ENCODE data around the gene SHANK1. TPM values are rescaled to one million over a fixed set of nuclear protein-coding genes. Genes with fewer than 3 reads are reported as not detected.

Gene SHANK1
- total and polyA plus RNA-seq, 2 experiments from 2014 or later, result 0.58 to 2.7 TPM

- Histone ChIP-seq H3K9ac (no peak overlapping the region), H3K4me2 (ENCODE audit: unreplicated experiment) (no peak overlapping the region), H2AFZ (no peak overlapping the region), H3K9me3 (ENCODE audit: low read depth) (no peaks in the 10 kb centered on the region), H4K20me1 (ENCODE audit: insufficient read depth) (no peaks in the 10 kb centered on the region), H3K9me2 (ENCODE audit: insufficient read depth) (no peaks in the 10 kb centered on the region), H3K36me3 (ENCODE audit: low read depth) (no peaks in the 10 kb centered on the region), H3K27ac (no peak overlapping the region), H3F3A (ENCODE audit: insufficient read depth) (no peaks in the 10 kb centered on the region), H3K27me3 (replicated peaks; ENCODE audit: insufficient read depth) (peaks cover 33% of the 10 kb centered on the region), H3K79me2 (ENCODE audit: insufficient read depth) (no peaks in the 10 kb centered on the region), H3K4me1 (ENCODE audit: insufficient read depth) (no peaks in the 10 kb centered on the region), H3K4me3 (no peak overlapping the region)
- DNase-seq, result no peak
- no peak for TF ChIP-seq EZH2 (IDR thresholded peaks at IDR 0.05; ENCODE audit: insufficient read depth, poor library complexity, severe bottlenecking)
- no peak for TF ChIP-seq EZH2phosphoT487 (IDR thresholded peaks at IDR 0.05; ENCODE audit: insufficient read depth, low read depth)
- WGBS, 2 experiments (ENCODE audit: low coverage in 1 of 2, low lambda C conversion rate in 2 of 2, missing lambda C conversion rate in 2 of 2), result 56 to 58% methylated on average over 18 of the region's 18 CpGs
- in situ Hi-C loops (cut with MboI), result no loop called here
These were observed 21.8 kb upstream of the SHANK1 start for GRCh38 chr19:50741179-50741933.

GRCh38 chr19:50739914-50740426 lies 20.4 kb upstream of the SHANK1 start:
- no peaks in the 10 kb centered on the region for H3K9me2 ChIP-seq (ENCODE audit: insufficient read depth)
- H3K36me3 ChIP-seq (ENCODE audit: low read depth), result no peaks in the 10 kb centered on the region
- no peaks in the 10 kb centered on the region for H3K79me2 ChIP-seq (ENCODE audit: insufficient read depth)
- no peak overlapping the region for H3K4me2 ChIP-seq (ENCODE audit: unreplicated experiment)
- no peak overlapping the region for H3K27ac ChIP-seq
- no peak overlapping the region for H2AFZ ChIP-seq
- H3K9me3 ChIP-seq (ENCODE audit: low read depth), result no peaks in the 10 kb centered on the region
- no peak overlapping the region for H3K4me3 ChIP-seq
- no peak overlapping the region for H3K9ac ChIP-seq
- no peak for TF ChIP-seq EZH2 (IDR thresholded peaks at IDR 0.05; ENCODE audit: insufficient read depth, poor library complexity, severe bottlenecking)
- no peak for TF ChIP-seq EZH2phosphoT487 (IDR thresholded peaks at IDR 0.05; ENCODE audit: insufficient read depth, low read depth)
- H3F3A ChIP-seq (ENCODE audit: insufficient read depth), result no peaks in the 10 kb centered on the region
- H3K4me1 ChIP-seq (ENCODE audit: insufficient read depth), result no peaks in the 10 kb centered on the region
- no peaks in the 10 kb centered on the region for H4K20me1 ChIP-seq (ENCODE audit: insufficient read depth)
- 20 to 23% methylated on average over 11 of the region's 11 CpGs for WGBS, 2 experiments (ENCODE audit: low coverage in 1 of 2, low lambda C conversion rate in 2 of 2, missing lambda C conversion rate in 2 of 2)
- H3K27me3 ChIP-seq (replicated peaks; ENCODE audit: insufficient read depth), result peaks cover 41% of the 10 kb centered on the region
- DNase-seq, result no peak
- in situ Hi-C loops (cut with MboI), result no loop called here

- TF ChIP-seq EZH2phosphoT487 (IDR thresholded peaks at IDR 0.05; ENCODE audit: insufficient read depth, low read depth) (no peak), EZH2 (IDR thresholded peaks at IDR 0.05; ENCODE audit: insufficient read depth, poor library complexity, severe bottlenecking) (no peak)
- in situ Hi-C loops (cut with MboI), result no loop called here
- no peak for DNase-seq
These were observed 19.7 kb upstream of the SHANK1 start for GRCh38 chr19:50739132-50739913.

GRCh38 chr19:50736338-50736737 lies 16.7 kb upstream of the SHANK1 start:
- H3K4me2 ChIP-seq (ENCODE audit: unreplicated experiment), result no peak overlapping the region
- H3K27ac ChIP-seq, result no peak overlapping the region
- TF ChIP-seq EZH2 (IDR thresholded peaks at IDR 0.05; ENCODE audit: insufficient read depth, poor library complexity, severe bottlenecking), result no peak
- no peak for TF ChIP-seq EZH2phosphoT487 (IDR thresholded peaks at IDR 0.05; ENCODE audit: insufficient read depth, low read depth)
- no peak overlapping the region for H3K9ac ChIP-seq
- no peaks in the 10 kb centered on the region for H3K36me3 ChIP-seq (ENCODE audit: low read depth)
- no peaks in the 10 kb centered on the region for H3K79me2 ChIP-seq (ENCODE audit: insufficient read depth)
- H3F3A ChIP-seq (ENCODE audit: insufficient read depth), result no peaks in the 10 kb centered on the region
- no peaks in the 10 kb centered on the region for H3K9me3 ChIP-seq (ENCODE audit: low read depth)
- no peaks in the 10 kb centered on the region for H4K20me1 ChIP-seq (ENCODE audit: insufficient read depth)
- H3K9me2 ChIP-seq (ENCODE audit: insufficient read depth), result no peaks in the 10 kb centered on the region
- 12 to 13% methylated on average over 5 of the region's 5 CpGs for WGBS, 2 experiments (ENCODE audit: low coverage in 1 of 2, low lambda C conversion rate in 2 of 2, missing lambda C conversion rate in 2 of 2)
- peaks cover 60% of the 10 kb centered on the region for H3K27me3 ChIP-seq (replicated peaks; ENCODE audit: insufficient read depth)
- no peak for DNase-seq
- H2AFZ ChIP-seq, result no peak overlapping the region
- H3K4me3 ChIP-seq, result no peak overlapping the region
- H3K4me1 ChIP-seq (ENCODE audit: insufficient read depth), result no peaks in the 10 kb centered on the region
- in situ Hi-C loops (cut with MboI), result no loop called here

More at GRCh38 chr19:50739132-50739913, 19.7 kb upstream of the SHANK1 start:
- no peak overlapping the region for H3K9ac ChIP-seq
- H3K4me3 ChIP-seq, result no peak overlapping the region
- no peaks in the 10 kb centered on the region for H3K79me2 ChIP-seq (ENCODE audit: insufficient read depth)
- no peaks in the 10 kb centered on the region for H3K9me3 ChIP-seq (ENCODE audit: low read depth)
- H4K20me1 ChIP-seq (ENCODE audit: insufficient read depth), result no peaks in the 10 kb centered on the region
- no peaks in the 10 kb centered on the region for H3F3A ChIP-seq (ENCODE audit: insufficient read depth)
- no peaks in the 10 kb centered on the region for H3K9me2 ChIP-seq (ENCODE audit: insufficient read depth)
- H3K36me3 ChIP-seq (ENCODE audit: low read depth), result no peaks in the 10 kb centered on the region
- no peak overlapping the region for H2AFZ ChIP-seq
- H3K27ac ChIP-seq, result no peak overlapping the region
- H3K4me1 ChIP-seq (ENCODE audit: insufficient read depth), result no peaks in the 10 kb centered on the region
- WGBS, 2 experiments (ENCODE audit: low coverage in 1 of 2, low lambda C conversion rate in 2 of 2, missing lambda C conversion rate in 2 of 2), result 39 to 48% methylated on average over 23 of the region's 23 CpGs
- H3K27me3 ChIP-seq (replicated peaks; ENCODE audit: insufficient read depth), result peaks cover 46% of the 10 kb centered on the region
- H3K4me2 ChIP-seq (ENCODE audit: unreplicated experiment), result no peak overlapping the region
